SK-N-SH treated with all-trans-retinoic acid at 6 μM for 48 hours (cell line): ENCODE results near the gene VN1R5.

Source experiments
- ATAC-seq: fragments of 200-7000 bp; cut with Tn5 transposase; 3 replicates; pipeline ENCODE4 v1.9.1; 2020; ENCODE audit warnings: mild to moderate bottlenecking, moderate library complexity
- ARNTL ChIP-seq: fragments of 450-650 bp; formaldehyde crosslinking; IDR thresholded peaks from 2 replicates; pipeline ENCODE4 v1.5.0; 2020; ENCODE audit warnings: low read depth, mild to moderate bottlenecking, moderate library complexity, borderline replicate concordance
- CSDC2 ChIP-seq: fragments of 250-450 bp; sonication (Bioruptor Pico); IDR thresholded peaks from 2 replicates; pipeline ENCODE4 v1.5.0; 2020; ENCODE audit warnings: mild to moderate bottlenecking, moderate library complexity
- CSRNP3 ChIP-seq: fragments of 250-450 bp; sonication (Bioruptor Pico); IDR thresholded peaks from 2 replicates; pipeline ENCODE4 v1.5.1; 2021; ENCODE audit warnings: mild to moderate bottlenecking, moderate library complexity
- ESRRG ChIP-seq: fragments of 250-450 bp; sonication (Bioruptor Pico); IDR thresholded peaks from 2 replicates; pipeline ENCODE4 v1.6.1; 2021; ENCODE audit warnings: mild to moderate bottlenecking
- GLIS3 ChIP-seq: fragments of 250-450 bp; sonication (Bioruptor Pico); IDR thresholded peaks from 2 replicates; pipeline ENCODE4 v1.5.0; 2020; ENCODE audit warnings: mild to moderate bottlenecking, moderate library complexity
- ISL1 ChIP-seq: fragments of 250-450 bp; sonication (Bioruptor Pico); IDR thresholded peaks from 2 replicates; pipeline ENCODE4 v2.1.2; 2022; ENCODE audit warnings: mild to moderate bottlenecking, moderate library complexity
- OSR1 ChIP-seq: fragments of 250-450 bp; sonication (Bioruptor Pico); IDR thresholded peaks from 2 replicates; pipeline ENCODE4 v1.8.0; 2022; ENCODE audit warnings: moderate library complexity, mild to moderate bottlenecking, inconsistent platforms
- PPARA ChIP-seq: fragments of 250-450 bp; sonication (Bioruptor Pico); IDR thresholded peaks from 2 replicates; pipeline ENCODE4 v1.5.0; 2020; ENCODE audit warnings: mild to moderate bottlenecking, borderline replicate concordance
- SNAI2 ChIP-seq: fragments of 250-450 bp; sonication (Bioruptor Pico); IDR thresholded peaks from 2 replicates; pipeline ENCODE4 v1.5.0; 2020; ENCODE audit warnings: mild to moderate bottlenecking, moderate library complexity
- TCF4 ChIP-seq: fragments of 250-450 bp; sonication (Bioruptor Pico); IDR thresholded peaks from 2 replicates; pipeline ENCODE4 v1.8.0; 2021; ENCODE audit warnings: mild to moderate bottlenecking, moderate library complexity, borderline replicate concordance
- TOX ChIP-seq: fragments of 250-450 bp; sonication (Bioruptor Pico); IDR thresholded peaks from 2 replicates; pipeline ENCODE4 v1.8.0; 2021; ENCODE audit warnings: mild to moderate bottlenecking, moderate library complexity, borderline replicate concordance
- ZC3H10 ChIP-seq: fragments of 250-450 bp; sonication (Bioruptor Pico); IDR thresholded peaks from 2 replicates; pipeline ENCODE4 v1.5.1; 2021; ENCODE audit warnings: mild to moderate bottlenecking, moderate library complexity
- ZFP3 ChIP-seq: fragments of 250-450 bp; sonication (Bioruptor Pico); IDR thresholded peaks from 2 replicates; pipeline ENCODE4 v1.5.0; 2020; ENCODE audit warnings: mild to moderate bottlenecking, moderate library complexity
- ZNF565 ChIP-seq: fragments of 450-650 bp; formaldehyde crosslinking; conservative IDR thresholded peaks from 2 replicates; pipeline ENCODE4 v1.5.0; 2020; ENCODE audit warnings: low read depth, mild to moderate bottlenecking, moderate library complexity
- ZNF70 ChIP-seq: fragments of 450-650 bp; formaldehyde crosslinking; IDR thresholded peaks from 2 replicates; pipeline ENCODE4 v1.5.0; 2020; ENCODE audit warnings: mild to moderate bottlenecking, moderate library complexity
- ZNF8 ChIP-seq: fragments of 450-650 bp; formaldehyde crosslinking; IDR thresholded peaks from 2 replicates; pipeline ENCODE4 v1.5.0; 2020; ENCODE audit warnings: mild to moderate bottlenecking, moderate library complexity
- TF ChIP-seq, protein P1 (sequence below): fragments of 250-450 bp; sonication (Bioruptor Pico); IDR thresholded peaks from 2 replicates; pipeline ENCODE4 v1.8.0; 2021; ENCODE audit warnings: low read depth, mild to moderate bottlenecking, moderate library complexity, borderline replicate concordance
- TF ChIP-seq, protein P2 (sequence below): fragments of 250-450 bp; sonication (Bioruptor Pico); IDR thresholded peaks from 2 replicates; pipeline ENCODE4 v1.8.0; 2020; ENCODE audit warnings: mild to moderate bottlenecking, moderate library complexity, borderline replicate concordance
- TF ChIP-seq, protein P3 (sequence below): fragments of 250-450 bp; sonication (Bioruptor Pico); IDR thresholded peaks from 2 replicates; pipeline ENCODE4 v1.5.0; 2020; ENCODE audit warnings: mild to moderate bottlenecking, moderate library complexity

The VN1R5 gene

DNA sequence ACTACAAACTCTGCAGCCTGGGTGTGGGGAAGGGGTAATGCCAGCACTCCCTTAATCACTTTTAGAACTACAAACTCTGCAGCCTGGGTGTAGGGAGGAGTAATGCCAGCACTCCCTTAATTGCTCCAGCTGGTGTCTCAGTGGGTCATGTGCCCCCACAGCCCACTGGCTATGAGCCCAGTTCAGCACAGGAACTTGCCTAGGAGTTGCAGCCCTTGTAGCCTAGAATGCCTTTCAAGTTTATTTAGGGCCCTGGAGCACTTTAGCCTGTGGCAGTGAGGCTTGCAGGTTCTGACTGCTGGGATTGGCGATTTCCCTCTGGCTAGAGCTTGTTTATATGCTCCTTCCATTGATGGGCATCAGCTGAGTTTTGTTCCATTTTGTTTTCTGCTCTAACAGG lies 17.1 kb downstream of the VN1R5 start:
- no peak for ATAC-seq
- TF ChIP-seq ZC3H10 (CRISPR knock-in tag) (no peak), SNAI2 (CRISPR knock-in tag) (no peak), PPARA (CRISPR knock-in tag) (no peak), ZFP3 (no peak), ZNF8 (CRISPR knock-in tag) (no peak), CSDC2 (CRISPR knock-in tag) (no peak), TCF4 (CRISPR knock-in tag) (no peak), ESRRG (CRISPR knock-in tag) (no peak), GLIS3 (CRISPR knock-in tag) (no peak), ZNF565 (no peak), ZNF70 (no peak), ARNTL (no peak), CSRNP3 (CRISPR knock-in tag) (no peak), TOX (CRISPR knock-in tag) (no peak), OSR1 (no peak)
- TF ChIP-seq, protein P1, sequence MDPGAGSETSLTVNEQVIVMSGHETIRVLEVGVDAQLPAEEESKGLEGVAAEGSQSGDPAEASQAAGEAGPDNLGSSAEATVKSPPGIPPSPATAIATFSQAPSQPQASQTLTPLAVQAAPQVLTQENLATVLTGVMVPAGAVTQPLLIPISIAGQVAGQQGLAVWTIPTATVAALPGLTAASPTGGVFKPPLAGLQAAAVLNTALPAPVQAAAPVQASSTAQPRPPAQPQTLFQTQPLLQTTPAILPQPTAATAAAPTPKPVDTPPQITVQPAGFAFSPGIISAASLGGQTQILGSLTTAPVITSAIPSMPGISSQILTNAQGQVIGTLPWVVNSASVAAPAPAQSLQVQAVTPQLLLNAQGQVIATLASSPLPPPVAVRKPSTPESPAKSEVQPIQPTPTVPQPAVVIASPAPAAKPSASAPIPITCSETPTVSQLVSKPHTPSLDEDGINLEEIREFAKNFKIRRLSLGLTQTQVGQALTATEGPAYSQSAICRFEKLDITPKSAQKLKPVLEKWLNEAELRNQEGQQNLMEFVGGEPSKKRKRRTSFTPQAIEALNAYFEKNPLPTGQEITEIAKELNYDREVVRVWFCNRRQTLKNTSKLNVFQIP (CRISPR knock-in tag) = no peak
- TF ChIP-seq, protein P2, sequence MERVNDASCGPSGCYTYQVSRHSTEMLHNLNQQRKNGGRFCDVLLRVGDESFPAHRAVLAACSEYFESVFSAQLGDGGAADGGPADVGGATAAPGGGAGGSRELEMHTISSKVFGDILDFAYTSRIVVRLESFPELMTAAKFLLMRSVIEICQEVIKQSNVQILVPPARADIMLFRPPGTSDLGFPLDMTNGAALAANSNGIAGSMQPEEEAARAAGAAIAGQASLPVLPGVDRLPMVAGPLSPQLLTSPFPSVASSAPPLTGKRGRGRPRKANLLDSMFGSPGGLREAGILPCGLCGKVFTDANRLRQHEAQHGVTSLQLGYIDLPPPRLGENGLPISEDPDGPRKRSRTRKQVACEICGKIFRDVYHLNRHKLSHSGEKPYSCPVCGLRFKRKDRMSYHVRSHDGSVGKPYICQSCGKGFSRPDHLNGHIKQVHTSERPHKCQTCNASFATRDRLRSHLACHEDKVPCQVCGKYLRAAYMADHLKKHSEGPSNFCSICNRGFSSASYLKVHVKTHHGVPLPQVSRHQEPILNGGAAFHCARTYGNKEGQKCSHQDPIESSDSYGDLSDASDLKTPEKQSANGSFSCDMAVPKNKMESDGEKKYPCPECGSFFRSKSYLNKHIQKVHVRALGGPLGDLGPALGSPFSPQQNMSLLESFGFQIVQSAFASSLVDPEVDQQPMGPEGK (CRISPR knock-in tag) = no peak

DNA sequence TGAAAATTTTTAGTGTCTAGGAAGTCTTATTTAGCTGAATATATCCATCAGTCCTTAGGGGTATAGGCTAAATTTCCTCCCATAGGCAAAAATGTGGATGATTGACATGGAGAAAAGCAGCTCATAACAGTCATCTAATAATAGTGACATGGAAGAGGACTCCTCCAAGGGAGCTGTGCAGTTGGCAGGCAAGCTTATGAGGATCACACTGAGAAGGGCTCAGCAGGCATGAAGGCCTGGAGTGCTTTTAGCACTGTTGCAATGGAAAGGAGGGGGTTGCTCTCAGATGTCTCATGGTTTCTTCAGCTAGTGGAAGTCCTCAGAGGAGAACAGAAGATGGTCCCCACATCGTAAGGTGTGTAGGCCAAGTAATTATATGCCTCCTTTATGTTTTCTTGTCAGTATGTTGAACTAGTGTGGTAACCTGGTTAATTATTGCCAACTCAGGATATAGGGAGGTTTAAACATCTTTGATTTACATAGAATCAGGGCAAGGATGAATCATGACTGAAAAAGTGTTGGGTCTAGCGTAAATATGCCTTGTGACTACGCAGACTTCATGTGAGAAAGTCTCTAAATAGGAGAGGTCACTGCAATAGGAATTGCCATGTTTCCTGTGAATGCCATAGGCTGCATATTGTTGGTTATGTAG lies 18.9 kb downstream of the VN1R5 start:
- no peak for ATAC-seq
- TF ChIP-seq ZNF565 (no peak), SNAI2 (CRISPR knock-in tag) (no peak), ZC3H10 (CRISPR knock-in tag) (no peak), CSDC2 (CRISPR knock-in tag) (no peak), OSR1 (no peak), ISL1 (CRISPR knock-in tag) (no peak), PPARA (CRISPR knock-in tag) (no peak), ESRRG (CRISPR knock-in tag) (no peak), TOX (CRISPR knock-in tag) (no peak), GLIS3 (CRISPR knock-in tag) (no peak), CSRNP3 (CRISPR knock-in tag) (no peak), ZFP3 (no peak)
- TF ChIP-seq, protein P1 (CRISPR knock-in tag) = no peak
- TF ChIP-seq, protein P3, sequence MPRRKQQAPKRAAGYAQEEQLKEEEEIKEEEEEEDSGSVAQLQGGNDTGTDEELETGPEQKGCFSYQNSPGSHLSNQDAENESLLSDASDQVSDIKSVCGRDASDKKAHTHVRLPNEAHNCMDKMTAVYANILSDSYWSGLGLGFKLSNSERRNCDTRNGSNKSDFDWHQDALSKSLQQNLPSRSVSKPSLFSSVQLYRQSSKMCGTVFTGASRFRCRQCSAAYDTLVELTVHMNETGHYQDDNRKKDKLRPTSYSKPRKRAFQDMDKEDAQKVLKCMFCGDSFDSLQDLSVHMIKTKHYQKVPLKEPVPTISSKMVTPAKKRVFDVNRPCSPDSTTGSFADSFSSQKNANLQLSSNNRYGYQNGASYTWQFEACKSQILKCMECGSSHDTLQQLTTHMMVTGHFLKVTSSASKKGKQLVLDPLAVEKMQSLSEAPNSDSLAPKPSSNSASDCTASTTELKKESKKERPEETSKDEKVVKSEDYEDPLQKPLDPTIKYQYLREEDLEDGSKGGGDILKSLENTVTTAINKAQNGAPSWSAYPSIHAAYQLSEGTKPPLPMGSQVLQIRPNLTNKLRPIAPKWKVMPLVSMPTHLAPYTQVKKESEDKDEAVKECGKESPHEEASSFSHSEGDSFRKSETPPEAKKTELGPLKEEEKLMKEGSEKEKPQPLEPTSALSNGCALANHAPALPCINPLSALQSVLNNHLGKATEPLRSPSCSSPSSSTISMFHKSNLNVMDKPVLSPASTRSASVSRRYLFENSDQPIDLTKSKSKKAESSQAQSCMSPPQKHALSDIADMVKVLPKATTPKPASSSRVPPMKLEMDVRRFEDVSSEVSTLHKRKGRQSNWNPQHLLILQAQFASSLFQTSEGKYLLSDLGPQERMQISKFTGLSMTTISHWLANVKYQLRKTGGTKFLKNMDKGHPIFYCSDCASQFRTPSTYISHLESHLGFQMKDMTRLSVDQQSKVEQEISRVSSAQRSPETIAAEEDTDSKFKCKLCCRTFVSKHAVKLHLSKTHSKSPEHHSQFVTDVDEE (CRISPR knock-in tag) = no peak
- TF ChIP-seq, protein P2 (CRISPR knock-in tag) = no peak
